NCI-H2029 treated with DMSO at 0.1 percent for 48 hours (cell line): ENCODE measurements around the gene GALE.
A peak's percentile ranks its signal among the peaks of the same experiment; 100 is the strongest.

Experiments used
- DNase-seq: peaks from one replicate; lab custom pipeline; 2025; lab: John Stamatoyannopoulos, UW

The GALE gene

DNA sequence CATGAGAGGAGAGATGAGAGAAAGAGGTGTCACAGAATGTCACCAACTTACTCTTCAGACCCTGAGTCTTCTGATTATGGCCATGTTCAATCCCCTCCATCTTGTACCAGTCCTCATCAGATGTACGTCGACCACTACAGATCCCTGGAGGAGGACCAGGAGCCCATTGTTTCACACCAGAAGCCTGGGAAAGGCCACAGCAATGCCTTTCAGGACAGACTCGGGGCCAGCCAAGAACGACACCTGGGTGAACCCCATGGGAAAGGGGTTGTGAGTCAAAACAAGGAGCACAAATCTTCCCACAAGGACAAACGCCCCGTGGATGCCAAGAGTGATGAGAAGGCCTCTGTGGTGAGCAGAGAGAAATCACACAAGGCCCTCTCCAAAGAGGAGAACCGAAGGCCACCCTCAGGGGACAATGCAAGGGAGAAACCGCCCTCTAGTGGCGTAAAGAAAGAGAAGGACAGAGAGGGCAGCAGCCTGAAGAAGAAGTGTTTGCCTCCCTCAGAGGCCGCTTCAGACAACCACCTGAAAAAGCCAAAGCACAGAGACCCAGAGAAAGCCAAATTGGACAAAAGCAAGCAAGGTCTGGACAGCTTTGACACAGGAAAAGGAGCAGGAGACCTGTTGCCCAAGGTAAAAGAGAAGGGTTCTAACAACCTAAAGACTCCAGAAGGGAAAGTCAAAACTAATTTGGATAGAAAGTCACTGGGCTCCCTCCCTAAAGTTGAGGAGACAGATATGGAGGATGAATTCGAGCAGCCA, 49.3 kb downstream of the GALE start:
- DNase-seq, result peak; percentile 41

DNA sequence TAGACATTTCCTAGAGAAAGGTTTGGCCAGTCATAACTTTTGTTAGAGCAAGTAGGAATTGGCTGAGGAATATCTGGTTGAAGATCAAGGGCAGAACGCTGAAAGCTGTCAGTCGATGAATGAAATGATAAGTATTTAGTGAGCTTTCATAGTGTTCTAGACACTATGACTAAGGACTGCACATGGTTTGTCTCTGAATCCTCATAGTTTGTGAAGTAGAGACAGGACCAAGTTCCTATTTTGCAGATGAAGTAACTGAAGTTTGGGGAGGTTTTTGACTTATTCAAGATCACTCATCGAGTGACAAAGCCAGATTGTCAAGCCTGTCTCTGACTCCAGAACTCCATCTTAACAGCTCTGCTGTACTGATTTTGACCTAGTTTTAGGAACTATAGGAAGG, 52.5 kb downstream of the GALE start:
- no peak for DNase-seq
